NOMO-1 (cell line): ENCODE results near the gene TXN2.
"Not testable (repeated sequence)": the region's sequence is repeated elsewhere in the genome, so short reads cannot be mapped to it uniquely, and the experiment has no call there.

ENCODE experiments used
- DNase-seq, 2 experiments: peaks; one replicate each; lab custom pipeline; 2025; ENCODE audit not compliant: unreplicated experiment in 2 of 2; lab: John Stamatoyannopoulos, UW

Gene TXN2

GRCh38 chr22:36432592-36433317 is 48.7 kb downstream of the TXN2 start:
- no peak for DNase-seq

DNA sequence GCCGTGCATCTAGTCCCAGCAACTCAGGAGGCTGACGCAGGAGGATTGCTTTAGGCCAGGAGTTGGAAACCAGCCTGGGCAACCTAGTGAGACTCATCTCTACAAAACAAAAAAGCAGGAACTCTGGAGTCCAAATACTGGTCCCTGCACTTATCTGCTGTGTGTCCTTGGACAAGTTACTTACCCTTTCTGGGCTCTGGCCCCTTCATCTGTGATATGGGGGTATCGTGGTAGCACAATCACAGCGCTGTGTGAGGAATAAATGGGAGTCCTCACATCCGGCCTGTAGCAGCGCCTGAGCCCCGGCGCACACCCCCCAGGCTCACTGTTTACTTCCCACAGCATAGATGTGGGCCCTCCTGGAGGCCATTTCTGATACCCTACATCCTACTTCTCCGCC is 49.5 kb downstream of the TXN2 start:
- DNase-seq, result no peak

GRCh38 chr22:36430863-36431262 is 50.6 kb downstream of the TXN2 start:
- DNase-seq, result no peak

DNA sequence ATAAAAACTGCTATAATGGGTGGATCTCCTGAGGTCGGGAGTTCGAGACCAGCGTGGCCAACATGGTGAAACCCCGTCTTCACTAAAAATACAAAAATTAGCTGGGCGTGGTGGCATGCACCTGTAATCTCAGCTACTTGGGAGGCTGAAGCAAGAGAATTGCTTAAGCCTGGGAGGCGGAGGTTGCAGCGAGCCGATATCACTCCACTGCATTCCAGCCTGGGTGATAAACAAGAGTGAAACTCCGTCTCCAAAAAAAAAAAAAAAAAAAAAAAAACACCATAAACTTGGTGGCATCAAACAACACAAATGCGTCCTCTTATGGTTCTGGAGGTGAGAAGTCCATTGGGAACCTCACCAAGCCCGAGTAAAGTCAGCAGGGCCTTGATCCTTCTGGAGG is 53.5 kb downstream of the TXN2 start:
- not testable (repeated sequence) for DNase-seq

DNA sequence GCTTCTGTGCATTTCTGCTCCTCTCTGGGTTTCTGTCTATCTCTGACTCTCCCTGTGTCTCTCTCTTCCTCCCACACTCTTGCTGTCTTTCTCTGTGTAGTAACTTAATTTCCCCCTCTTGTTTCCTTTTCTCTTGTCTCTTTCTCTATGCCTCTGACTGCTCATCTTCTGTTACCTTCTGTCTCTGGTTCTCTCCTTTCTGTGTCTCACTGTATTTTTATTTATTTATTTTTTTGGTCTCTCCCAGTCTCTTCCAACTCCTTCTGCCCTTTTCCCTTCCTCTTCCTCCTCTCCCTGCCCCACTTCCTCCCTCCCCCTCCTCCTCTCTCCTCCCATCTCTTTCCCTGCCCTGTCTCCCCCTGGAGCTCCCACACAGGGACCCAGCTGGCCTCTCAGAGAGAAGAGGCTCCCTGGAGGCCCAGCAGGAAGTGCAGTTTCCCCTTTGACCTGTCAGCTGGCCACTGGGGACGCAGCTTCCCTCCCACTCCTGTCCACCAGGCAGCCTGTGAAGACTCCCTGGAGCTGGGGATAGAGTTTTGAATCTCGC is 55.4 kb downstream of the TXN2 start:
- no peak for DNase-seq

DNA sequence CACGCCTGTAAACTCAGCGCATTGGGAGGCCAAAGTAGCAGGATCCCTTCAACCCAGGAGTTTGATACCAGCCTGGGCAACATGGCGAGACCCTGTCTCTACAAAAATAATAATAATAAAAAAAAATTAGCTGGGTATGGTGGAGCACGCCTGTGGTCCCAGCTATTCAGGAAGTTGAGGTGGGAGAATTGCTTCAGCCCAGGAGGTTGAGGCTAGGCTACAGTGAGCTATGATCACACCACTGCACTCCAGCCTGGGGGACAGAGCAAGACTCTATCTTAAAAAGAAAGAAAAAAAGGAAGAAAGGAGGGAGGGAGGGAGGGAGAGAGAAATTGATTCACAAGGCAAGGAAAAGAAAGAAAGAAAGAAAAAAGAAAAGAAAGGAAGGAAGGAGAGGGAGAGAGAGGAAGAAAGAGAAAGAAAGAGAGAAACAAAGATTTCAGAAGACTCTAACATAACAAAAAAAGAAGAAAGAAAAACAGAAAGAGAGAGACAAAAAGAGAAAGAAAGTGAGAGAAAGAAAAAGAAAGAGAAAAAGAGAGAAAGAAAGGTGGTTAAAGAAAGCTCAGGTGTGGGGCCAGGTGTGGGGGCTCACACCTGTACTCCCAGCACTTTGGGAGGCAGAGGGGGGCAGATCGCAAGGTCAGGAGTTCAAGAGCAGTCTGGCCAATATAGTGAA is 56.4 kb downstream of the TXN2 start:
- peak in 1 of 2 experiments; percentile 27 for DNase-seq

GRCh38 chr22:36424466-36424865 is 57.0 kb downstream of the TXN2 start:
- DNase-seq, result not testable (repeated sequence)

- DNase-seq, result peak; percentile 57 to 70
Measured at GRCh38 chr22:36423461-36424404, 57.7 kb downstream of the TXN2 start.

DNA sequence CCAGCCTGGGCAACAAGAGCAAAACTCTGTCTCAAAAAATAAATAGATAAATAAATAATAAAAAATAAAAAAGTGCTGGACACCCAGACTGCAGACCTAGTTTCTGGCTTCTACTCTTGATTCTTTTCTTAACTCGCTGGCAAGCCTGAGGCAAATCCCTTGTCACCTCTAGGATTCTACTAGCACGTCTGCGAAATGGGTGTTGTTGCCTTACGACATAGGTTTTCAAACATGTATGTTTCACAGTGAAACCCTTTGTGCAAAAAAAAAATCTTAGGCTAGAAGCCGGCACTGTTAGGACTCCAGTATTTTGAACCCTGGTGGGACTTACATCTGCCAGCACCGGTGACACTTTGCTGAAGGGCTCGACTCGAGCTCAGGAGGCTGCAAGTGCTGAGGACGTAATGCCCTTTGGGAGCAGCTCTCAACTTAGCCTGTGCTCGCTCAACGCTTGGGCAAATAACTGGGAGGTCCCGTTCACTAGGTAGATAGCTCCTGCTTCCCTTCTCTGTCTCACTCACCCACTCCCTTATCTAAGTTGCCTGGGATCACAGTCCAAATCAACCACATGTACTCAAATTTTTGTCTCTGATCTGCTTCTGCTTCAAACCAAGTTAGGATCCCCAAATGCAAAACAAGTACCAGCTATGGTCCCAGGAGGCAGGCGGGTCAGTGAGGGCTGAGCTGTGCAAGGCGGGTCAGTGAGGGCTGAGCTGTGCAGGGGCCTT is 59.0 kb downstream of the TXN2 start:
- DNase-seq, result no peak

DNA sequence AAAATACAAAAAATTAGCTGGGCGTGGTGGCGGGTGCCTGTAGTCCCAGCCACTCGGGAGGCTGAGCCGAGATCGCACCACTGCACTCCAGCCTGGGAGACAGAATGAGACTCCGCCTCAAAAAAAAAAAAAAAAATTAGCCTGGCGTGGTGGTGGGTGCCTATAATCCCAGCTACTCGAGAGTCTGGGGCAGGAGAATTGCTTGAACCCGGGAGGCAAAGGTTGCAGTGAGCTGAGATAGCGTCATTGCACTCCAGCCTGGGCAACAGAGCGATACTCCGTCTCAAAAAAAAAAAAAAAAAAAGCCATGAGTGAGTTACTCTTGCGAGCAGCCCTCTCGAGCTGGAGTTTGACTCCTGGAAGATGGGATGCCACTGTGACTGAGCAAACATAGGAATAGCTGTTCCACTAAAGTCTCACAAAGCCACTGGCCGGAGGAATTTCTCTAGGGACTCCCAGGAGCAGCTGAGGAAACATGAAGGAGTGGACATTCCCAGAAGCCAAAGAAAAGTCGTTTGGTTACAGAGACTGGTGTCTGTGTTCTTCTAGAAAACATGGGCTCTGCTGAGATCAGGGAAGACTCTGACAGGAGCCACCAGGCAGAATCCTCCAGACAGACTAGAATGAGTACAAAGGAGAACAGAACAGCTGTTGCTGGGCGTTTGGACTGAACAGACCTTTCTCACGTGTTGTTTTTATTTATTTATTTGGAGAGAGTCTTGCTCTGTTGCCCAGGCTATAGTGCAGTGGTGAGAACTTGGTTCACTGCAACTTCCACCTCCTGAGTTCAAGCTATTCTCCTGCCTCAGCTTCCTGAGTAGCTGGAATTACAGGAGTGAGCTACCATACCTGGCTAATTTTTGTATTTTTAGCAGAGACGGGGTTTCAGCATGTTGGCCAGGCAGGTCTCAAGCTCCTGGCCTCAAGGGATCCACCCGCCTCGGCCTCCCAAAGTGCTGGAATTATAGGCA is 61.2 kb downstream of the TXN2 start:
- DNase-seq, result no peak

DNA sequence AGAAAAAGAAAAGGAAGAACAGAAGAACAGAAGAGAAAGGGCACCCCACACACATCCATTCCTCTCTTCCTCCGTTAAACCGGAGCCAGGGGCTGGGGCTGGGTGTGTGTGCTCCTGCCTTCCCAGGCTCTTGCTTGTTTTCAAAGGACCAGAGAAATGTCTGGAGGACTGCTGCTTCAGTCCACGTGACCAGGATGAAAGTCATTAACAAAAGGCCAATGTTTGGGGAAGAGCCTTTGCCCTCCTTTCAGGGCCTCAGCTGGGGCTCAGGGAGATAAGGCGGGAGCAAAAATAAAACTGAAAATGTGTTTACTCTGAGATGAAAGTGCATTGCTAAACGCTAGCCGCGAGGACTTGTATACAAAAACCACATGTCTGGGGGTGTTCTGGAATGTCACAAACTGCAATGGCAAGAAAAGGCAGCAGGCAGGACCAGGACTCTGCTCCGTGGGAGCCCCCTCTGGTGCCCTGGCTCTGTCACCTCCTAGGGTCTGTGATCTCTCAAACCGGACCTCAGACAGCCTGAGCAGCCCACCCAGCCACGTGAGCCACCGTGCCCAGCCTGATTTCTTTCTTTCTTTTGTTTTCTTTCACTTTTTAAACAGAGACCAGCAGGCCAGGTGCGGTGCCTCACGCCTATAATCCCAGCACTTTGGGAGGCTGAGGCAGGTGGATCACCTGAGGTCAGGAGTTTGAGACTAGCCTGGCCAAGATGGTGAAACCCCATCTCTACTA is 62.1 kb downstream of the TXN2 start:
- DNase-seq, result peak; percentile 24 to 41

GRCh38 chr22:36417281-36417686 is 64.2 kb downstream of the TXN2 start:
- DNase-seq, result no peak
